Endothelial cell of umbilical vein (primary cell): ENCODE data around the gene TPP1. TPM values are rescaled to one million over a fixed set of nuclear protein-coding genes. Genes with fewer than 3 reads are reported as not detected.

ENCODE experiments used
- BruUV-seq: library from RNA; stranded (reverse); fragments of 400-500 nt; replicated peaks from 2 replicates; lab custom pipeline; 2021; lab: Mats Ljungman, UMichigan
- CTCF ChIA-PET: fragments of 300-600, 350-600 bp; sonication (Branson Sonifier 250); formaldehyde crosslinking; loops from one replicate; lab custom pipeline; 2021; ENCODE audit warnings: antibody characterized with exemption, inconsistent platforms; lab: Charles Lee
- POLR2A ChIA-PET: fragments of 300-600, 350-600 bp; sonication (Branson Sonifier 250); formaldehyde crosslinking; loops from one replicate; lab custom pipeline; 2021; ENCODE audit warnings: antibody characterized with exemption, inconsistent platforms; lab: Charles Lee
- DNase-seq: peaks from one replicate; pipeline ENCODE4 v3.0.0-alpha.2; 2011; ENCODE audit warnings: low read depth, low spot score
- FAIRE-seq: peaks from 2 replicates; lab custom pipeline; 2011; peaks lifted over from hg19 to GRCh38; lab: Jason Lieb, UNC
- H2AFZ ChIP-seq: 2 replicates; pipeline ENCODE4 v1.6.0; 2012; ENCODE audit warnings: low read depth, low read length, control low read depth, inconsistent platforms
- H3K27ac ChIP-seq: 2 replicates; pipeline ENCODE4 v1.5.1; 2011; ENCODE audit warnings: low read depth, mild to moderate bottlenecking, control low read depth, low read length, moderate library complexity; ENCODE audit not compliant: insufficient read depth
- H3K27me3 ChIP-seq, 2 experiments: 2 replicates each; pipeline versions ENCODE4 v1.6.0 to v1.6.1; 2011; ENCODE audit warnings: low read length in 2 of 2, mixed read lengths in 1 of 2; ENCODE audit not compliant: control insufficient read depth in 2 of 2, insufficient read depth in 2 of 2
- H3K36me3 ChIP-seq, 2 experiments: 2 replicates in 1 of 2; 3 replicates in 1 of 2; pipeline ENCODE4 v1.5.1; 2011; ENCODE audit warnings: low read length in 2 of 2, mild to moderate bottlenecking in 1 of 2, moderate library complexity in 1 of 2; ENCODE audit not compliant: control insufficient read depth in 2 of 2, insufficient read depth in 2 of 2; ENCODE audit errors: extremely low read depth in 1 of 2
- H3K4me1 ChIP-seq: 3 replicates; pipeline ENCODE4 v1.5.1; 2011; ENCODE audit warnings: mild to moderate bottlenecking, low read length; ENCODE audit not compliant: control insufficient read depth, insufficient read depth; ENCODE audit errors: extremely low read depth
- H3K4me2 ChIP-seq: 2 replicates; pipeline ENCODE4 v1.6.1; 2011; ENCODE audit warnings: low read length, control low read depth, mixed read lengths; ENCODE audit not compliant: insufficient read depth
- H3K4me3 ChIP-seq, 3 experiments: fragments of 200-600 bp in 1 of 3; sonication (generic), shearing (Covaris generic) in 1 of 3; replicated peaks in 1 of 3; 2 replicates each; pipeline ENCODE4 v1.5.1; 2011 to 2016; ENCODE audit warnings: control low read depth in 3 of 3, low read length in 3 of 3, mild to moderate bottlenecking in 2 of 3, inconsistent platforms in 1 of 3, low read depth in 1 of 3, moderate library complexity in 1 of 3; ENCODE audit not compliant: insufficient read depth in 1 of 3
- H3K79me2 ChIP-seq: 2 replicates; pipeline ENCODE4 v1.6.0; 2012; ENCODE audit warnings: low read length, inconsistent platforms; ENCODE audit not compliant: control insufficient read depth, insufficient read depth
- H3K9ac ChIP-seq: replicated peaks from 2 replicates; pipeline ENCODE3; 2011; ENCODE audit warnings: low read length, control low read depth; ENCODE audit not compliant: insufficient read depth; ENCODE audit errors: extremely low read depth
- H3K9me1 ChIP-seq: replicated peaks from 3 replicates; pipeline ENCODE4 v1.6.0; 2011; ENCODE audit warnings: mild to moderate bottlenecking, low read length; ENCODE audit not compliant: control insufficient read depth, insufficient read depth; ENCODE audit errors: extremely low read depth
- H3K9me3 ChIP-seq: replicated peaks from 2 replicates; pipeline ENCODE4 v1.5.1; 2012; ENCODE audit warnings: low read length, inconsistent platforms; ENCODE audit not compliant: control insufficient read depth, insufficient read depth
- H4K20me1 ChIP-seq: replicated peaks from 2 replicates; pipeline ENCODE3; 2011; ENCODE audit warnings: mild to moderate bottlenecking, low read length; ENCODE audit not compliant: control insufficient read depth, insufficient read depth; ENCODE audit errors: extremely low read depth
- EZH2 ChIP-seq: IDR thresholded peaks from 2 replicates; pipeline ENCODE4 v1.6.1; 2012; ENCODE audit warnings: borderline replicate concordance, low read depth, mild to moderate bottlenecking, moderate library complexity, low read length, inconsistent platforms; ENCODE audit not compliant: severe bottlenecking
- FOS ChIP-seq: IDR thresholded peaks from 2 replicates; pipeline ENCODE4 v1.6.1; 2011; ENCODE audit warnings: mild to moderate bottlenecking, low read length, moderate library complexity, borderline replicate concordance; ENCODE audit not compliant: insufficient read depth
- GATA2 ChIP-seq: IDR thresholded peaks from 2 replicates; pipeline ENCODE4 v1.7.0; 2011; ENCODE audit warnings: low read depth, mild to moderate bottlenecking, moderate library complexity, mixed read lengths, low read length; ENCODE audit not compliant: insufficient read length, insufficient read depth
- JUN ChIP-seq: IDR thresholded peaks from 2 replicates; pipeline ENCODE4 v1.6.1; 2011; ENCODE audit warnings: borderline replicate concordance, low read depth; ENCODE audit not compliant: insufficient read length, insufficient read depth
- MYC ChIP-seq: IDR thresholded peaks from one replicate; pipeline ENCODE4 v1.6.1; 2011; ENCODE audit warnings: mild to moderate bottlenecking, low read depth, low read length
- POLR2A ChIP-seq: IDR thresholded peaks from 2 replicates; pipeline ENCODE4 v1.6.1; 2012; ENCODE audit warnings: low read depth, mild to moderate bottlenecking, control low read depth, low read length
- POLR2AphosphoS5 ChIP-seq: IDR thresholded peaks from 2 replicates; pipeline ENCODE4 v1.6.1; 2012; ENCODE audit warnings: low read depth, mild to moderate bottlenecking, control low read depth, low read length, moderate library complexity; ENCODE audit not compliant: insufficient read depth
- dilution Hi-C: fragments of 300-500 bp; cut with MboI; formaldehyde crosslinking; loops from one replicate; pipeline ENCODE4 v1.15.0; 2019; ENCODE audit warnings: low sequenced_read_pairs; ENCODE audit not compliant: extremely low pct_ligation_motif_present
- intact Hi-C: fragments of 100-400 bp; cut with micrococcal nuclease; formaldehyde crosslinking; loops from one replicate; pipeline ENCODE4 v1.10.0; 2022
- polyA plus RNA-seq, 4 experiments: library from polyadenylated mRNA; depleted of rRNA in 3 of 4; stranded (reverse) in 3 of 4; unstranded in 1 of 4; fragments of >200 nt; gene quantifications; 2 replicates each; pipeline versions ENCODE4 v1.2.1 to v1.2.3, GENCODE V29; 2011 to 2012; ENCODE audit warnings: missing spikeins in 1 of 4
- total RNA-seq: library from RNA; stranded (reverse); gene quantifications from 2 replicates; pipeline ENCODE4 v1.2.3, GENCODE V29; 2021
- TF ChIP-seq, protein P1 (sequence below): IDR thresholded peaks from 2 replicates; pipeline ENCODE4 v1.6.1; 2011; ENCODE audit not compliant: insufficient read depth, insufficient read length
- TF ChIP-seq, protein P2 (sequence below), 2 donors: IDR thresholded peaks; 1 replicate in 1 of 2; 2 replicates in 1 of 2; pipeline ENCODE4 v1.5.1; 2011; ENCODE audit warnings: low read length in 2 of 2, mild to moderate bottlenecking in 2 of 2, moderate library complexity in 2 of 2, control low read depth in 1 of 2, inconsistent platforms in 1 of 2, low read depth in 1 of 2; ENCODE audit not compliant: insufficient read depth in 1 of 2; ENCODE audit errors: extremely low read depth in 1 of 2

Gene TPP1
- total and polyA plus RNA-seq, 2 donors (not counting 3 experiments of a cell fraction or from before 2014, with no cell fraction given) = 124 to 224 TPM

DNA sequence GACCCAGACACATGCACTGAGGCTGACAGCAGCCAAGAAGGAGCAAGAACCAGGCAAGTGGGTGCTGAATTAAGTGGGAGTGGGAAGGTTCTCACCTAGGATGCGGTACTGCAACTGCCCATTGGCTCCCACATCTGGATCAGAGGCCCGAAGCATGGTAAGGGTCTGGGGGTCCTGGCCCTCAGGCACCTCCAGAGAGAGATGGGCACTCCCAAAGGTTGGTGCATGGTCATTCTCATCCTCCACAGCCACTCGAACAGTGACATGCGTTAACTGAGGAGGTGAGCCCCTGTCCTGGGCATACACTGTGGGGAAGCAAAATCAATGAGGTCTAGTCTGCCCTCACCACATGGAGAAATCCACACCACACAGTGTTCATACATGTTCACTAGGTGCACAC, 9.3 kb upstream of the TPP1 start:
- ChIA-PET CTCF (no interaction called here), POLR2A (no interaction called here)
- BruUV-seq = no TSS peak
- Histone ChIP-seq H3K9me1 (no peaks in the 10 kb centered on the region), H3K27me3 (no peaks in the 10 kb centered on the region), H3K4me3 (no peak overlapping the region), H3K36me3 (peaks cover 5 to 81% of the 10 kb centered on the region in 2 experiments), H3K9ac (no peak overlapping the region), H3K79me2 (no peaks in the 10 kb centered on the region), H3K4me1 (no peaks in the 10 kb centered on the region), H4K20me1 (no peaks in the 10 kb centered on the region), H3K4me2 (no peak overlapping the region), H2AFZ (no peak overlapping the region), H3K9me3 (no peaks in the 10 kb centered on the region), H3K27ac (no peak overlapping the region)
- intact Hi-C loops = no loop called here
- dilution Hi-C loops = no loop called here
- DNase-seq (no peak), FAIRE-seq (no peak)
- TF ChIP-seq GATA2 = no peak
- TF ChIP-seq JUN = no peak
- TF ChIP-seq, protein P1, sequence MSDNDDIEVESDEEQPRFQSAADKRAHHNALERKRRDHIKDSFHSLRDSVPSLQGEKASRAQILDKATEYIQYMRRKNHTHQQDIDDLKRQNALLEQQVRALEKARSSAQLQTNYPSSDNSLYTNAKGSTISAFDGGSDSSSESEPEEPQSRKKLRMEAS = no peak
- TF ChIP-seq POLR2AphosphoS5 = no peak
- TF ChIP-seq POLR2A = no peak
- TF ChIP-seq EZH2 = no peak
- no peak for TF ChIP-seq MYC

DNA sequence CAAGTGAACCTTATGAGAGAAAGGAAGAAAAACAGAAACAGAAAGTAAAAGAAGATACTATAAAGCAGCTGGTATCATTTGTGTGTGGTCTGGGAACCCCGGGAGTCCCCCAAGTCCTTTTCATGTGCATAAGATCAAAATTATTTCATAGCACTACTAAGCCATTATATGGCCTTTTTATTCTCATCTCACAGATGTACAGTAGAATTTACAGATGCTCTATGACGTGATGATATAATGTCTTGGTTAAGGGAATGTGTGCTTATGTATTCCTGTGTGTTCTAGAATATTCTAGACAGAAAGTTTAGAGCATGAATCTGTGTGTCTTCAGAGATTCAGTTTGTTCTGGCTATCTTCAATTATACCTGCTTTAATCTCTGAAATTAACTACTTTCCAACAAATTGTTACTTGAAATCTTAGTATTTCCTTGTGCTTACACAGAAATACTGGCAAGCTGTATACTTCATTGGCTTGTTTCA, 8.6 kb upstream of the TPP1 start:
- dilution Hi-C loops = no loop called here
- ChIA-PET POLR2A (no interaction called here), CTCF (interaction anchor here (0.8 to 1.3 kb wide), 5 partner anchors 11 to 97 kb away, joined by 3 to 4 read pairs (median 3); partner anchors contain the start of gene MRPL17)
- Histone ChIP-seq H3K4me2 (no peak overlapping the region), H3K36me3 (peaks cover 5 to 78% of the 10 kb centered on the region in 2 experiments), H3K79me2 (no peaks in the 10 kb centered on the region), H3K27me3 (no peaks in the 10 kb centered on the region), H3K4me3 (no peak overlapping the region), H3K9me1 (no peaks in the 10 kb centered on the region), H3K9ac (no peak overlapping the region), H3K4me1 (no peaks in the 10 kb centered on the region), H3K27ac (no peak overlapping the region), H3K9me3 (no peaks in the 10 kb centered on the region), H2AFZ (no peak overlapping the region), H4K20me1 (no peaks in the 10 kb centered on the region)
- TF ChIP-seq POLR2A = no peak
- no peak for TF ChIP-seq GATA2
- no peak for TF ChIP-seq EZH2
- no peak for TF ChIP-seq POLR2AphosphoS5
- TF ChIP-seq FOS = no peak
- no peak for TF ChIP-seq MYC
- TF ChIP-seq, protein P2, sequence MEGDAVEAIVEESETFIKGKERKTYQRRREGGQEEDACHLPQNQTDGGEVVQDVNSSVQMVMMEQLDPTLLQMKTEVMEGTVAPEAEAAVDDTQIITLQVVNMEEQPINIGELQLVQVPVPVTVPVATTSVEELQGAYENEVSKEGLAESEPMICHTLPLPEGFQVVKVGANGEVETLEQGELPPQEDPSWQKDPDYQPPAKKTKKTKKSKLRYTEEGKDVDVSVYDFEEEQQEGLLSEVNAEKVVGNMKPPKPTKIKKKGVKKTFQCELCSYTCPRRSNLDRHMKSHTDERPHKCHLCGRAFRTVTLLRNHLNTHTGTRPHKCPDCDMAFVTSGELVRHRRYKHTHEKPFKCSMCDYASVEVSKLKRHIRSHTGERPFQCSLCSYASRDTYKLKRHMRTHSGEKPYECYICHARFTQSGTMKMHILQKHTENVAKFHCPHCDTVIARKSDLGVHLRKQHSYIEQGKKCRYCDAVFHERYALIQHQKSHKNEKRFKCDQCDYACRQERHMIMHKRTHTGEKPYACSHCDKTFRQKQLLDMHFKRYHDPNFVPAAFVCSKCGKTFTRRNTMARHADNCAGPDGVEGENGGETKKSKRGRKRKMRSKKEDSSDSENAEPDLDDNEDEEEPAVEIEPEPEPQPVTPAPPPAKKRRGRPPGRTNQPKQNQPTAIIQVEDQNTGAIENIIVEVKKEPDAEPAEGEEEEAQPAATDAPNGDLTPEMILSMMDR (IDR thresholded peaks at IDR 0.05; ENCODE audit: extremely low read depth in 1 of 2, insufficient read depth in 1 of 2, low read depth in 1 of 2, low read length in 2 of 2) = no peak
- TF ChIP-seq, protein P1 = no peak
- no peak for TF ChIP-seq JUN
- no TSS peak for BruUV-seq
- DNase-seq = no peak
- no peak for FAIRE-seq
- intact Hi-C loops = no loop called here
